Stomach (tissue), 4 donors: ENCODE results near the gene WDR82.

Source experiments
- EP300 ChIP-seq: sonication (generic); formaldehyde crosslinking; IDR thresholded peaks from one replicate; pipeline ENCODE4 v1.6.1; 2017; ENCODE audit warnings: antibody characterized with exemption
- POLR2A ChIP-seq, 4 donors: fragments of 450-650 bp; IDR thresholded peaks; one replicate each; pipeline ENCODE4 v1.6.1; 2016; ENCODE audit warnings: antibody characterized with exemption in 4 of 4, control low read depth in 2 of 4, mild to moderate bottlenecking in 1 of 4, moderate library complexity in 1 of 4
- POLR2AphosphoS5 ChIP-seq, 3 donors: sonication (generic); formaldehyde crosslinking; IDR thresholded peaks; one replicate each; pipeline ENCODE4 v1.6.1; 2016; ENCODE audit warnings: antibody characterized with exemption in 3 of 3

- no peak for TF ChIP-seq POLR2A (IDR thresholded peaks at IDR 0.05)
- TF ChIP-seq POLR2AphosphoS5 (IDR thresholded peaks at IDR 0.05), result peak in 2 of 3 donors; percentile 62 to 74
- TF ChIP-seq EP300, result no peak
Measured at GRCh38 chr3:52210550-52211046, 67.9 kb downstream of the WDR82 start.
